HG03439 (cell line): ENCODE results near the gene TSC22D3.
A peak's percentile ranks its signal among the peaks of the same experiment; 100 is the strongest.
"Not testable (repeated sequence)": the region's sequence is repeated elsewhere in the genome, so short reads cannot be mapped to it uniquely, and the experiment has no call there.

Experiments
- ATAC-seq: cut with Tn5 transposase; IDR thresholded peaks from one replicate; pipeline ENCODE4 v1.9.1; 2021; ENCODE audit warnings: mild to moderate bottlenecking, moderate library complexity; ENCODE audit not compliant: unreplicated experiment

TSC22D3 gene

DNA sequence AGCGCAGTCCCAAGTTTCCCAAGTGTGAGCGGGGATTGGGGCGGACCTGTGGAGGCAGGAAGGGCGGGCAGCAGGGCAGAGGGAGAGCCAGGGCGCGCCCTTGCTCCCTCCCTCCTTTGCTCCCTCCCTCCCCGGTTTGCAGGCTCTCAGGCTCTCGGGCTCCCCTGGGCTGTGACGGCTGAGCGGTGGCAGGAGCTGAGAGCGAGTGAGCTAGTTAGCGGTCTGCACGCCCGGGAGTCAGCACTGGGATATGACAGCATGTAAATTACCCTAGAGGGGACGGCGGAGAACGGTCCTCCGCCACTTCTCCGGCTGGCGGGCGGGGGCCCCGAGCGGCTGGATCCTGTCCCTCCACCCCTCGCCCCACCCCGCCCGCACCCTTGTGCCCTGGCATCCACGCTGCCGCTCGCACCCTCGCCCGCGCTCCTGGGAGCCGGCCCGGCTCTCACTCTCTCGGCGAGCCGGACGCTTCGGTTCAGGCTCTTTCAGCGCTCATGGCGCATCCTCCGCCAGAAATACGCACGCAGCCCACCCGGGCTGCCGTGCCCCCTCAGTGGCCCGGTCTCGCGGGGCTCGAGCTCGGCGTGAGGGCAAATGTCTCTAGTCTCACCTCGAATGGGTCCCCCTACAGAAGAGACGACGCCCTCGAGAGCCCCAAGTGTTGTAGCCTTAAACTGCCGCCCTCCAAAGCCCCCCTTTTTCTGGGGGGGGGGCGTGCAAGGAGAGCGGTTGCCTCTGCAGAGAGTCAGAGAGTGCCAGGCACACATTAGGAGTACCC lies at the start of gene TSC22D3:
TSC22D3 (minus strand) TSS at position 54 of the 778 bp plus-strand sequence. CDS start 368 bp downstream, outside the sequence.
- ATAC-seq: peak; percentile 82

DNA sequence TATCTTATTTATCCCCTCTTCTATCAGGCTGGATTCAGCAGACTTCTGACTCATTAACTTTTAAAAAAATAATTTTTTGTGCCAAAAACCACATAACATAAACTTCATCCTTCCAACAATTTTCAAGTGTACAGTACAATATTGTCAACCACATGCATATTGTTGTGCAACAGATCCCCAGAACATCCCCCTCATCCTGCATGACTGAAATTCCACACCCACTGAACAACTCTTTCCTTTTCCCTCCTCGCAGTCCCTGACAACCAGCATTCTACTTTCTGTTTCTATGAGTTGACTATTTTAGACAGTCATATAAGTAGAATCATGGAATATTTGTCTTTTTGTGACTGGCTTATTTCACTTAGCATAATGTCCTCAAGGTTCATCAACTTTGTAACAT lies 47.9 kb upstream of the TSC22D3 start:
- no peak for ATAC-seq

DNA sequence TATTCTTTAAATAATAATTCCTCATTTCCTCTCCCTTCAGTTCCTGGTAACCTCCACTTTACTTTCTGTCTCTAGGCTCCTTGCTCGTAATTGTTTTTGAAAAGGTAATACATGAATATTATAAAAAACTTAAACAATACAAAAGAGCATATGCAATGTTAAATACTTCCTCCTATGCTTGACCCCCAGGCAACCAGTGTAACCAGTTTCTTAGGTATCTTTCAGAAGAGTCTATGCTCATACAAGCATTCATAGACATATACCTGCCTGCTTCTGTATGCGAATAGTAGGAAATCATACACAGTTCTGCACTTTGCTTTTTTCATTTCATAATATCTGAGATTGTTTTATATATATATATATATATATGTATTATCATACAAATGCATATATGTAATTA lies 47.5 kb upstream of the TSC22D3 start:
- no peak for ATAC-seq

DNA sequence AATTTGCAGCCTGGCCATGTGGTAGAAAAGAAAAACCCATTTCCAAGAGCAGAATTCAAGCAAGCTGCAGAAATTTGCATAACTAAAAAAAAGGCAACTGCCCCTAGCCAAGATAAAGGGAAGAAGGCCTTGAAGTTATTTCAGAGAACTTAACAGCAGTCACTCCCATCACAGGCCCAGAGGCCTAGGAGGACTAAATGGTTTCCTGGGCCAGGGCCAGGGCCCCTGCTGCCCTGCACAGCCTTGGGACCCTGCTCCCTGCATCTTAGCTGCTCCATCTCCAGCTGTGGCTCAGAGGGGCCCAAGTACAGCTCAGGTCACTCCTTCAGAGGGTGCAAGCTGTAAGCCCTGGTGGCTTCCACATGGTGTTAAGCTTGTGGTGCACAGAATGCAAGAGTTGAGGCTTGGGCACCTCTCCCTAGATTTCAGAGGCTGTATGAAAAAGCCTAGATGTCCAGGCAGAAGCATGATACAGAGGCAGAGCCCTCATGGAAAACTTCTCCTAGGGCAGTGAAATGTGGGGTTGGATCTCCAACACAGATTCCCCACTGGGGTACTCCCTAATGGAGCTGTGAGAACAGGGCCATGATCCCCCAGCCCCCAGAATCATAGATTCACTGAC lies 43.4 kb upstream of the TSC22D3 start:
- ATAC-seq: no peak

DNA sequence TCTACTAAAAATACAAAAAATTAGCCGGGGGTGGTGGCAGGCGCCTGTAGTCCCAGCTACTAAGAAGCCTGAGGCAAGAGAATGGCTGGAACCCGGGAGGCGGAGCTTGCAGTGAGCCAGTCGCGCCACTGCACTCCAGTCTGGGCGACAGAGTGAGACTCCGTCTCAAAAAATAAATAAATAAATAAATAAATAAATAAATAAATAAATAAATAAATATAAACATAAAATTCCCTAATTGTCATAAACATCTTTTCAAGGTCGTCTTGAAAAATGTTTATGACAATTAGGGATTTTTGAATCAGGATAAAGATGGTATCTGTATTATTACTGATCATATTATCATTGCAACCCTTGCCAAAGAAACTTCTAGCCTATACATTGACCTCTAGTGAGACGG lies 34.5 kb upstream of the TSC22D3 start:
- not testable (repeated sequence) for ATAC-seq

DNA sequence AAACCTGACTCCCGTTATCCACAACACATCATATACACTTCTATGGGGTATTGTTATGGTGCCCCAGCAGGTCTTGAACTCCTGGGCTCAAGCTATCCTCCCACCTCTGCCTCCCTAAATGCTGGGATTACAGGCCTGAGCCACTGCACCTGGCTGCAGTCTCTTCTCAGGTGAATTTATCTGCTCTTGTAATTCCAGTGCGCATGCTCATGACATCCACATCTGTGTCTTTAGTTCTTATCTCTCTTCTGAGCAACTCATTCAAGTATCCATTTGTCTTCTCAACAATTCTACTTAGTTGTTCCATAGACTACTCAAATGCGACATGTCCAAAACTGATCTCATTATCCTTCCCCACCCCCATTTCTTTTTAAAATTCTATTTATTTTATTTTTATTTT lies 29.6 kb upstream of the TSC22D3 start:
- no peak for ATAC-seq

DNA sequence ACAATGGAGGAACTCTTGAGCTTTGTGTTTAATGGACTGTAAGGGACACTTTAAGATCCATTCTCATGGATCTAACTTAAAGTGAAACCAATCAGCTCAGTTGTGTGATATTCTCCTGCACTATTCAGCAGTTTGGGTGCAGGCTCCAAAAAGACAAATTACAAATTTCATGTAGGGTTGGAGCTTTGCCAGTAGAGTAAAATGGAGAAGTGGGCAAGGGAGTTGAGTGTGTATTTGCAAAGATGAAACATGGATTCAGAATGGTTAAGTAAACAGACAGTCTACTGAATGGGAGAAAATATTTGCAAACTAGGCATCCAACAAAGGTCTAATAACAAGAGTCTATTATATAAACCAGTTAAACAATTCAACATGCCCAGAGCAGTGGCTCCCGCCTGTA lies 28.8 kb upstream of the TSC22D3 start:
- ATAC-seq: no peak

DNA sequence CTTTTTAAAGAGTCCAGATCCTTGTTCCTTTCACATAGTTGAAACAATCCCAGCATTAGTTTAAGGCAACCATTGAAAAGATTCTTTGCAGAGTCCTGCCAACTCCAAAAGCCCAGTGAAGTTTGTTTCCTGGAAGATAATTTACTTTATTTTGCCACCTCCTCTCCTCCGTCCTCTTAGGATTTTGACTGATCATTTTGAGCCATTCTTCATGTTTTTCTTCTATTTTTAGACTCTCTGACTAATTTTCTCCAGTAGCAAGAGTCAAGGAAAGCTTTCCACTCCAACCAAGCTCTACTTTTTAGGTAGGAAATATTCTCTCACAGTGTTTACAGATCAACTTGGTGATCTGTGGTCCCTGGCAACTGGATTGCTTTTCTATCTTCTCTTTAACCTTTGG lies 12.2 kb upstream of the TSC22D3 start:
- ATAC-seq: no peak

DNA sequence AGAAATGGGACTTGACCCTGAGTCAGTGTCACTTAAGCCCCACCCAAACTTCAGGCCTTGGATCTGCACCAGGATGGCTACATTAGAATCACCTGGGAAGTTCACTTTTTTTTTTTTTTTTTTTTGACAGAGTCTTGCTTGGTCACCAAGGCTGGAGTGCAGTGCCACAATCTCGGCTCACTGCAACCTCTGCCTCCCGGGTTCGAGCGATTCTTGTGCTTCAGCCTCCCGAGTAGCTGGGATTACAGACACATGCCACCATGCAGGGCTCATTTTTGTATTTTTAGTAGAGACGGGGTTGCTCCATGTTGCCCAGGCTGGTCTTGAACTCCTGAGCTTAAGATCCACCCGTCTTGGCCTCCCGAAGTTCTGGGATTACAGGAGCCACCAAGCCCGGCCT lies 4.9 kb upstream of the TSC22D3 start:
- no peak for ATAC-seq

DNA sequence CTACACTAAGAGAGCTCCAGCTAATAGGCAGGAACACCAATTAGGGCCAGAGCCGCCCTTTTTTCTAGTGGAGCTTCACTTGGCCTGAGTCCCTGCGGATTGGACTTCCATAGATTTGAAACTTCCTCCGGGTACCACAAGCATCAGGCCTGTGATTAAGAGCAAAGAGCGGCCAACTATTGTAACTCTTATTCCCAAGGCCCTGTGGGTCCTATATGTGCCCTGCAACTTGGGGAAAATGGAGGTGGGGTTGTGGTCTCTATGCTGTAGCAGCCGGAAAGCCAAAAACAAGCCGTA lies 1.9 kb upstream of the TSC22D3 start, which contains the start of gene NCBP2L:
NCBP2L (plus strand) TSS at position 198 of the 297 bp plus-strand sequence. CDS start 16,488 bp downstream, outside the sequence.
- no peak for ATAC-seq

DNA sequence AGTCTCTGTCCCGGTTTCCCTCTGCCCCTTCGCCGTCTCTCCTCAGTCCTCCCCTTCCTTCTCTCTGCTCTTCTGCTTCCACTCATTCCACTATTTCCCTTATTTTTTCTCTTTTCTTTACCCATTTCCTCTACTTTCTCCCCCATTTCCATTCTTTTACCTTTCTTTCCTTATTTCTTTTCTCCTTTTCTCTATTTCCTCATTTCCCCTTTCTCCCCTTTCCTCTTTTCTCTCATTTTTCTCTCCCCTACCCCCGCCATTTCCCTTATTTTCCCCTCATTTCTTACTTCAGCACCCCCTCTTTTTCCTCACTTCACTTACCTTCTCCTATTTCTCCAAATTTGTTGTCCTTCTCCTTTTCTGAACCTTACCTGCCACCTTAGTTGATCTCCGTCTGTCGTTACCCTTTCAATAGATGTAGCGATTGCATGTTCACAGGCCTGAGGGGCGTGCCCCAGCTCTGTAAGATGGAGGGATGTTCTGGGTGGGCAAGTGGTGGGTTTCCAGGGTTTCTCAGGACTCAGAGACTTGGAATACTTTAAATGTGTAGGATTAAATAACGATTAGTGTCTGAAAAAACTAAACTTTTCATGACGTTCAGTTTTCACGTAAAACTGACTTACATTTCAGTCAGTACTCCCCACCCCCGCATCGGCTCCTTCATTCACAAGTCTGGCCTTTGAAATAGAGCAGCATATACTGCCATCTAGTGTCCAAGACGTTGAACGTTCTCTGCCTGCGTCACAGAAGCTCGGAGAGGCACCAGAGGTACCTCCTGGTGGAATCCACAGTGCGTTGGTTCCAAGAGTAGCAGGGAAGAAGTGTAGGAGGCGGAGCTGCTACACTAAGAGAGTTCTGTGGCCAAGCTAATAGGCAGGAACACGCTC lies 1.3 kb upstream of the TSC22D3 start:
- ATAC-seq: peak; percentile 83

DNA sequence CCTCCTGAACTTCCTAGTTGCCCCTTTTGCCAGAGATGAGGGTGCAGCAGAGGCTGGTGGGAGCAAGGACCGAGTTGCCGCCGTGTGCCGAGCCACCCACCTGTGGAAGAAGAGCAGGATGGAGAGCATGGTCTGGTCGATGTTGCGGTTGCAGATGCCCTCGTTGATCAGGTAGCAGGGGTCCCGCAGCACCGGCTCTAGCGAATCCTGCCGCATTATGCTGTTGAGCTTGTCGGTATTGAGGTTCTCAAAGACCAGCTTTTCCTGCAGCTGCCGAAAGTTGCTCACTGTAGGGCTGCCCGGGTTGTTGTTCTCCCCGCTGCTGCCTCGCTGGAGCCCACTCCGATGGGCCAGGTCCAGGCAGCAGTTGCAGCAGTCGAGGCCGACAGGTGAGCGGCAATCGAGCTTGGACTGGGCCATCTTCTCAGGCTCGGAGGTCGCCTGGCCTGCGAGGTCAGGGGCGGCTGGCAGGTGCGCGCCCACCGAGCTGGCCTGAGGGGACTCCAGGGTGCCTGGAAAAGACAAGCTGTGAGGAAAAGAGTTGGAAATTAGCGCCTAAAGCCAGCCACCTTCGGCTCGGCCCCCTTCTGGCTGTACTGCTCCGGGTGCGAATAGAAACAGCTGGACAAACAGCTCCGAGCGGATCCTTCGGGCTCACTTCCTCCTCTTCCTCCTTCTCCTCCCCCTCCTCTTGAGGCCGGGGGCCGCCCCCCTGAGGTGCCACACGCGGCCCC lies 420 bp downstream of the TSC22D3 start:
- peak; percentile 10 for ATAC-seq

DNA sequence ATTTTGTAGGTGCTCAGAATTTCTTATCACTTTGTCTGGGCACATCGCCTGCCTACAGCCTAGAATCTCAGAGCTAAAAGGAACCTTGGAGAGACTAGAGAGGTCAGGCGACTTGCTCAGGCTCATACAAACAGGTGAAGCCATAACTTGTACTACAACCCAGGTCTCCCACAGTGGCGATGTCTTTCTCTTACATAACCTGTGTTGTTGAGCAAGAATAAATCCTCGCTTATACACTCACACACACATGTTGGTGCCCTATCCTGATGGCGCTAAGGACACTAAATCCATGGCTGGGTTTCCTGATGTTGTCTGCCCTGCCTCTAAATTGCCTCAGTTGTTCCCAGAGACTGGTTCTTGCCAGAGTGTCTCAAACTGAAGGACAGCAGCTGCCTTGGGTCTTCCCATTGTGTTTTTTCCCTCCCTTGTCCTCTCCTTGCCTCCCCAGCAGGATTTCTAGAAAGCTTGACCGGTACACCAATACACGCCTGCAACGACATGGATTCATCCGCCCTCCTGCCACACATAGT lies 1.6 kb downstream of the TSC22D3 start:
- ATAC-seq: no peak

DNA sequence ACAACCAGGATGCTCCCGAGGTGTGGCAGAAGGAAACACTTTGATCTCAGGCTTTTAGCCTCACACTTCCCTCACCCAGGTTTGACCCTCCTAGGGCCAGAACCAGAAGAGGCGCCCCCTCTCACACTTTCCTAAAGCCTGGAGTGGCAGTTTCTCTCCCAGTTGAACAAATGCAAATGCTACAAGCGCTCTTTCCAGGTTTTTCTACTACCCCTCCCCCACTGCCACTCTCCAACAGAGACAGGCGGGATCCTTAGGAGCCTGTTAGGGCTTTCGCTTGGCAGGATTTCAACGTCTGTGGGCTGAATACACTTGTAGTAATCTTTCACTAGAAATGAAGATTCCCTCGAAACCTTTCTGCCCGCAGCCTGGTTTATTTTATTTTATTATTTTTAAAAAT lies 2.4 kb downstream of the TSC22D3 start:
- no peak for ATAC-seq

DNA sequence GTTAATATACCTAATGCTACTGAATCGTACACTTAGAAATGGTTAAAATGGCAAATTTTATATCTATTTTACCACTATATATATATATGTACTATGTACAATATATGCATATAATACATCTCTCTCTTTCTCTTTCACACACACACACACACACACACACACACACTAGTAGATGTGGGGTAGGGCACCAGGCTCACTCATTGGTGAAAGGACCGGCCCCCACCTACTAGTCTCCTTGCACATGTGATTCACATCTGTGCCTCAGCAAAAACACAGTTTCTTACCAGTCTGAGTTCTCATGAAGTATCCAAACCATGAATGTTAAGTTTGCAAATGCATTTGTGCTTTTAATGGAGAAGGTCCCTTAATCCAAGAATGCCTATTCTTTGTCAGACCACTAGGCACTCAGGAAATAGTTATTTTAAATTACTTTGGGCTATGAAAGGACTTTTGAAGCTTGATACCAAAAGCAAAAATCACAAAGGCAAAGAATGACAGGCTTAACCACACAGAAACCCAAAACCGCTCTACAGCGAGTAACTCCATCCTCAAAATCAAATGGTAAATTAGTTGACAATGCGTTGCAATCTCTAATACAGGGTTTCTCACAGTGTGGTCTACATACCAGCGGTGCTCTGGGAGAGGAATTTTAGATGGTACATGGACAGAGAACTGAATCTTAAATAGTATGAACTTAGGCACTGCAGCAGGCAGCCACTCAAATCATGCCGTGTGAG lies 5.8 kb downstream of the TSC22D3 start:
- ATAC-seq: no peak

DNA sequence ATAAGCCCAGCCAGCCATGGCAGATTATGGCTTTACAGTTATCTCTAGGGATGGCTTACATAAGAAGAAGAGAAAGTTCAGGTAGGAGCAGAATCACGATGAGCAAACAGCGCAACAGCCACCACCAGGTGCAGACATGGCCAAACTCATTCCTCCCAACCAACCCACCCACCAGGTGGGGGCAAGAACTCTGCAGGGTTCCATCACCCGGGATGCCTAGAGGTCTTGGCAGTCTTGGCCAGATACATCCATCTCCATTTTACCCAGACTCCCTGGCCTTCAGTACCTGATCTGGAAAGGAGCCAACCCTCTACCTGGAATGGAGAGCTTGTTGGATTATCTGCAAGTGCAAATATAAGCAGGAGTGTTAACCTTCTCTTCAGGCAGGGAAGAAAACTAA lies 7.5 kb downstream of the TSC22D3 start:
- no peak for ATAC-seq

DNA sequence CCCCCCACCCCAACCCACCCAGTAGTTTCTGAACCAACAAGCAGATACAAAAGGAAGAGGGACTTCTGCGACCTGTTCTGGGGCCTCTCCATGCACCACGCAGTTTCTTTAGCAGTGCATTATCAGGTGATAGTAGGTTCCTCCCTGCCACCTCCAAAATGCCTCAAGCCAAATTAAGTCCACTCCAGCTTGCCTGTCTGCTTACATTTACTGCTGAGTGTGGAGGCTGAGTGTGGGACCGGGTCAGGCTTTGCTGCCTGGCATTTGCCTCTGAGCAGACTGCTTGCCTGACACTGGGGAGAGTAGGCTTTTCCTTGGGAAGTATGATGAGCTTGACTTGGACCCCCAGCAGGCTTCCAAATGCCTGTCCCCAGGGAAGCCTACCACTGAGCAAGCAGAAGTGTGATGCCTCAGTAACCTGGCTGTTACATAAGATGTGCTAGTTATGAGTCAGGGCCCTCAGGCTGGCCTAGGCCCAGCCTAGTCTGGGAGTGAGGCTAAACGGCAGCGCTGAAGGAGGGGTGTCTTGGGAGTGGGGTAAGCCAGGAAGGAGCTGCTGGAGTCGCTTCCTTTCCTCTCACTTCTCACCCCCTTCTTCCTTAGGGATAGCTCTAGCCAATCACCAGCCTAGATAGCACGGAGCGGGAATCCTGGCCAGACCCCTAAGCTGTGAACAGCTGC lies 9.0 kb downstream of the TSC22D3 start:
- no peak for ATAC-seq

DNA sequence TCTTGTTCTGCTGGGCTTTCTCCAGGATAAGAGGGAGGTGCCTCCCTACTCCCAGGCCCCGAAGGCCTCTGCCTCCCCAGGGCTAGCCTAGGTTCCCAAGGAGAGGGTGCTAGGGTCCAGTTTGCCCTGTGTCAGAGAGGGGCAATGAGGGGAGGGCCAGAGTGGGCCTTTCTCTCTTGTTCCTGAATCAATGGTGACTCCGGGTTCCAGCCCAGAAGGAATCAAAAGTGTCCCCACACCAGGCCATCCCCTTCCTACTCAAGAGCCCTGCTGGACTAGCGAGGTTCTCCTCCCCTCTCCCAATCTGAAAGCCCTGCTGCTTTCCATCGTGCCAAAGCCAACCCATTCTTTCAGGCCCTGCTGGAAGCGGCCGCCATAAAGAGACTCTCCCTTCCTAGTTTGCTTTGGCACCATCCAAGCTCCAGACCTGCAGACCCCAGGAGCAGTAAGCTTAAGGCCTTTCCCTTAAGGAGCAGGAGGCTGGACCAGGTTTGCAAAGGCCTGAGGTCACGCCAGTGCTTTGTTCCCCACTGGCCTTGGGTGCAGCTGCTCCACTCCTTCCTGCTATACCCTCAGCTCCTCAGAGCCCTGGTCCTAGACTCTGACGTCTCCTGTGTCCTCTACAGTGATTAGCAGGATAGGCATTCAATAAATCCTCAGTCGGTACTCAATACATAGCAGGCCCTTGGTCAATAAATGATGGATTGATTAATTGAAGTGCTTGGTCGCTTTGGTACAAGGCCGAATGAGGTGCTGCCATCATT lies 10.6 kb downstream of the TSC22D3 start:
- no peak for ATAC-seq

DNA sequence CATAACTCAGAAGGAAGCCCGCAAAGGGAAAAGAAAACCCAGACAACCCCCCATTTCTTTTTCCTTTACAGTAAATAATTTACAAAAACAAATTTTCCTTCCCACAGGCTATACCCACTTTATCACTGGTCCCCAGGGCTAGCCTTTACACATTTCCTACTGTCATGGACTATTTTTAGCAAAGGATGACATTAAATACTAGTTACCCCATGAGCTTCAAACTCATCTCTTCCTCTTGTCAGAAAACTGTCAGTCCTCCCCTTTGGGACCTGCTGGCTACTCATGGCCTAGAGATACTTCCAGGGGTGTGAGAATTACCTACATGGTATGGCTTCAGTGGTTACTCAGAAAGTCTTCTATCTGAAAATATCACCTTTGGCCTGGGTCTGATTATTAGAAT lies 11.9 kb downstream of the TSC22D3 start:
- ATAC-seq: no peak
